Ishikawa (cell line): ENCODE data around the gene FAM89A.

Experiments
- CEBPB ChIP-seq: IDR thresholded peaks from 2 replicates; pipeline ENCODE4 v1.6.1; 2012
- EGR1 ChIP-seq: IDR thresholded peaks from 2 replicates; pipeline ENCODE4 v1.6.1; 2012
- EP300 ChIP-seq: IDR thresholded peaks from 2 replicates; pipeline ENCODE4 v1.6.1; 2012; ENCODE audit warnings: borderline replicate concordance
- FOXM1 ChIP-seq: IDR thresholded peaks from 2 replicates; pipeline ENCODE4 v1.6.1; 2012; ENCODE audit warnings: low read depth, borderline replicate concordance
- MAX ChIP-seq: IDR thresholded peaks from 2 replicates; pipeline ENCODE4 v1.6.1; 2012
- REST ChIP-seq: IDR thresholded peaks from 2 replicates; pipeline ENCODE4 v1.6.1; 2012; ENCODE audit warnings: low read depth, mild to moderate bottlenecking
- TAF1 ChIP-seq: IDR thresholded peaks from 2 replicates; pipeline ENCODE4 v1.6.1; 2012; ENCODE audit warnings: low read depth, mild to moderate bottlenecking
- TCF12 ChIP-seq: IDR thresholded peaks from 2 replicates; pipeline ENCODE4 v1.6.1; 2012; ENCODE audit warnings: low read depth
- TEAD4 ChIP-seq: IDR thresholded peaks from 2 replicates; pipeline ENCODE4 v1.6.1; 2012
- USF1 ChIP-seq: IDR thresholded peaks from 2 replicates; pipeline ENCODE4 v1.6.1; 2012
- YY1 ChIP-seq: IDR thresholded peaks from 2 replicates; pipeline ENCODE4 v1.6.1; 2012; ENCODE audit warnings: low read depth
- ZBTB7A ChIP-seq: IDR thresholded peaks from 2 replicates; pipeline ENCODE4 v1.6.1; 2012; ENCODE audit warnings: low read depth

Gene FAM89A

GRCh38 chr1:231076802-231077201 lies 36.7 kb upstream of the FAM89A start:
- TF ChIP-seq MAX (no peak), REST (no peak), TCF12 (no peak), EGR1 (no peak), FOXM1 (no peak), YY1 (no peak), ZBTB7A (no peak), USF1 (no peak), TAF1 (no peak), CEBPB (no peak)

- TF ChIP-seq EGR1, result no peak
- TF ChIP-seq MAX, result no peak
- no peak for TF ChIP-seq TAF1
- no peak for TF ChIP-seq FOXM1
- no peak for TF ChIP-seq TEAD4
- TF ChIP-seq REST, result no peak
- no peak for TF ChIP-seq EP300
- no peak for TF ChIP-seq YY1
- no peak for TF ChIP-seq USF1
- TF ChIP-seq CEBPB, result no peak
- TF ChIP-seq TCF12, result no peak
Observed at GRCh38 chr1:231075497-231075896, 35.4 kb upstream of the FAM89A start.

- TF ChIP-seq USF1, result no peak
- TF ChIP-seq EP300, result no peak
- TF ChIP-seq ZBTB7A, result no peak
- TF ChIP-seq EGR1, result no peak
- no peak for TF ChIP-seq MAX
- TF ChIP-seq TAF1, result no peak
- TF ChIP-seq REST, result no peak
Observed at GRCh38 chr1:231075020-231075419, 35.0 kb upstream of the FAM89A start.

- TF ChIP-seq YY1 (no peak), REST (no peak)
Observed at GRCh38 chr1:231074046-231074445, 34.0 kb upstream of the FAM89A start.
